GM21737 (cell line): ENCODE data around the gene NXNL1.
"Not testable (repeated sequence)": the region's sequence is repeated elsewhere in the genome, so short reads cannot be mapped to it uniquely, and the experiment has no call there.

Source experiments
- ATAC-seq: cut with Tn5 transposase; IDR thresholded peaks from one replicate; pipeline ENCODE4 v1.9.1; 2021; ENCODE audit warnings: mild to moderate bottlenecking, moderate library complexity; ENCODE audit not compliant: unreplicated experiment

The NXNL1 gene

GRCh38 chr19:17460372-17461230 is at the start of gene NXNL1:
TSS of gene NXNL1 (minus strand) at chr19:17460926. CDS start at chr19:17460869, 57 bp downstream.
- ATAC-seq = no peak

- ATAC-seq = not testable (repeated sequence)
Measured at GRCh38 chr19:17508558-17508933, 47.8 kb upstream of the NXNL1 start.

- no peak for ATAC-seq
Measured at GRCh38 chr19:17506745-17507144, 46.0 kb upstream of the NXNL1 start.

GRCh38 chr19:17505223-17505622 is 44.5 kb upstream of the NXNL1 start:
- no peak for ATAC-seq

GRCh38 chr19:17504456-17504855 is 43.7 kb upstream of the NXNL1 start:
- ATAC-seq = no peak

GRCh38 chr19:17504030-17504429 is 43.3 kb upstream of the NXNL1 start:
- no peak for ATAC-seq

- no peak for ATAC-seq
Measured at GRCh38 chr19:17503240-17503639, 42.5 kb upstream of the NXNL1 start.

- no peak for ATAC-seq
Measured at GRCh38 chr19:17500447-17501198, 39.9 kb upstream of the NXNL1 start.

- no peak for ATAC-seq
Measured at GRCh38 chr19:17499648-17500446, 39.1 kb upstream of the NXNL1 start.

- not testable (repeated sequence) for ATAC-seq
Measured at GRCh38 chr19:17499025-17499424, 38.3 kb upstream of the NXNL1 start.

- ATAC-seq = no peak
Measured at GRCh38 chr19:17497149-17497798, 36.5 kb upstream of the NXNL1 start.

GRCh38 chr19:17496337-17496997 is 35.7 kb upstream of the NXNL1 start:
- ATAC-seq = peak; percentile 77

GRCh38 chr19:17495639-17496296 is 35.0 kb upstream of the NXNL1 start:
- ATAC-seq = no peak

GRCh38 chr19:17491287-17491686 is 30.6 kb upstream of the NXNL1 start:
- ATAC-seq = no peak

- ATAC-seq = no peak
Measured at GRCh38 chr19:17490411-17490810, 29.7 kb upstream of the NXNL1 start.

GRCh38 chr19:17489392-17490030 is 28.8 kb upstream of the NXNL1 start:
- ATAC-seq = no peak

- no peak for ATAC-seq
Measured at GRCh38 chr19:17488593-17489391, 28.1 kb upstream of the NXNL1 start.
